Measurements from ENCODE around the gene MRPS6.

Gene MRPS6

DNA sequence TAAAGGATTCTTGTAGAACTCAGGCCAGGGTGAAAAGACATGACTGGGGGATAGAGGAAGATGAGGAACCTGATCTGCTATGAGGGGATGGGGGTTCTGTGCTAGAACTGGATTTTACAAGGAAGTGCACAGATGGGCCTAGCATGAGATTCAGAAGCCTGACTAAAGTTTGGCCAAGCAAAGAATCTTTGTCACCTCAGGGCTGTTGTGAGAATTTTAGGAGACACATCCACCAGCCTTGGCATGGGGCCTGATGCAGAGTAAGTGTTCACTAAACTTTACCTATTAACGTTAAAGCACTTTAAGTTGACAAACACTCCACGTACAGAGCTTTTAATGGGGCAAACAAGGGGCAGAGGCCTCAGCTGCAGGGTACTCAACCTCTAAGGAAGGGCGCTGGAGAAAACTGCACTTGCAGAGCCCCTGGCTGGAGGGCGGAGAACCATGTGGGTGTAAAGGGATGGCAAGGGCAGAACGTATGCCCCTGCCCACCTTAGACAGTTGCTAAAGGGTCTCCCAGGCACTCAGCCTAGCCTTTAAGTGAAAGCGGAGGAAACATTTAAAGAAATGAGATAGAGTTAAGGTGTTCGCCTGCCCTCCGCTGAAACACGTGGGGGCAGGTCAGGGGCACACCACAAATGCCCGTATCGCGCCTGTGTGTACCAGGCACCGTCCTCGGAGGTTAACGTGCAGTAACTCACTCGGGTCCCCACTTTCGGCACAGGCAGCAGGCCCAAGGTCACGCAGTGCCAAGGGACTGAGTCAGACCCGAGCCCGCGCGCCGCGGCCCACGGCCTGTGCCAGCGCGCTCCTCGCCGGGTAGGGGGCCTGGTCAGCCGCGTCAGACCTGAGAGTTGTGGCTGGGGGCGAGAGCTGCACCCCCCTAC is 990 bp upstream of the MRPS6 start:
- no peak for DNase-seq

DNA sequence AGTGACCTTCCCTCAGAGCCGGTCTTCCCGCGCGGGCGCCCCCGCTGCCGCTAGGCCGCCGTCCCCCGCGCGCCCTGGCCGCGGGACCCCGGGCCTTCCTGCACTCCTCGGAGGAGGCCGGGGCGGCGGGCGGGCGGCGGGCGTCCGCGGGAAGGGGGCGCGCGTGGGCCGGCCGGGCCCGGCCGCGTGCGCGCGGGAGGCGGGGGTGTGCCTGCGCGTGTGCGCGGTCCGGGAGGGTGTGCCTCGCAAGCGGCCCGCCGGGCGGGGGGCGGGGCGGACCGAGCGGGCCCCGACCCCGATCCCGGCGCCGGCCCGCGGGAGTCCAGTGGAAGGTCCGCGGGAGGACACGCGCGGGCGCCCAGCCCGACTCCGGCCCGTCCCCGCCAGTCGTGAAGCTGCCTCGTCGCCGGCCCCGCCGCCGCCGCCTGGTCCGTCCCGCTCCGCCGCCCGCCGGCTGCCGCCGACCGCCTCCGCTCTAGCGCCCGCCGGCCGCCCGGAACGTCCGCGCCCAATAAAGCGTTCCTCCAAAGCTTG is 438 bp downstream of the MRPS6 start:
- no peak for DNase-seq

DNA sequence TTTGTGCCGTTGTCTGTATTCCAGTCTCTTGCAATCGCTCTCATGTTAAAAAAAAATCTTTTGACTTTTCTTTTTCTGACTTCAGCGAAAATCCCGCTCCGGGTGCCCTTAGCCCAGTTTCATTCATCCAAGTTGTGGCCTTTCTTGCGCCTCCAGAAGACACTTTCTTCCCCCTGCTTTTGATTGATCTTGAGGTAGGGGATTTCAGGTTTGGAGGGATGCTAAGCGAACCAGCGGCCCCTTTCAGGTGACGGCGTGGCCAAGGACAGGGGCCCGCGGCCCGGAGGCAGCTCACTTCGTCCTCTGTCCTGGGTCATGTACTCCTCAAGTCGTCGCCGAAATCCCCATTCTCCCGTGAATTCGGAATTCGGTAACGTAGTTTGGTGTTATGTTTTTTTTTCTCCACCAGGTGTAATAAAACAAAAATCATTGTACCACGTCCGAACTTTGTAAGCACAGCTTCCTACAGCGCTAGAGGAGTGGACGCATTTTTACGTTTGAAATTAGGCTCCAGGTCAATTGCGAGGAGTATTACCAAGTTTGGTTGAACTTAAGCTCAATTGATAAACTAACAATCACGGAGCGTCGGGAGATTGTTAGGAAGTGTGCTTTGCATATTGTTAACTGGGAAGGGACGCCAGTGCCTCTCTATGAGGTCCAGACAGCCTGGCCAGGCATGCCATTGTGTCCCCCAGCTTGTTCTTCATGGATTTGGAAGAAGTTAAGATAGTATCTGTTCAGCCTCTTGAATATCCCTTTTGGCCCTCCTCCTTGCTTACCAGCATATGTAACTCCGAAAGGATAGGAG is 1.1 kb downstream of the MRPS6 start:
- no peak for DNase-seq

DNA sequence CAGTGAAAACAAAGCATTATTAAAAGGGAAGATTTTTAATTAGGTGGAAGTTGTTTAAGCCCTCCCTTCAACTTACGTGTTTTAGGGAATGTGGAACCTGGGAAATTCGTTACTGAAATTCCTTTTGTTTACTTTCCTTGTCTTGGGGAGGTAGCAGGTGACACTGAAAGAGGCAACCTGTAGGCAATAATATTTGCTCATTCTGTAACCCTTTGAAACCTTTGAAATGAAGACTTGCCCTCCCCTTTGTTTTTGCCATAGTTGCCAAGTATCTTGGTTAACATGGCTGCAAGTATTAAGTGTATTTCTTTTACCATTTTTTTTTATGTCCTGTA is 1.7 kb downstream of the MRPS6 start:
- no peak for DNase-seq

DNA sequence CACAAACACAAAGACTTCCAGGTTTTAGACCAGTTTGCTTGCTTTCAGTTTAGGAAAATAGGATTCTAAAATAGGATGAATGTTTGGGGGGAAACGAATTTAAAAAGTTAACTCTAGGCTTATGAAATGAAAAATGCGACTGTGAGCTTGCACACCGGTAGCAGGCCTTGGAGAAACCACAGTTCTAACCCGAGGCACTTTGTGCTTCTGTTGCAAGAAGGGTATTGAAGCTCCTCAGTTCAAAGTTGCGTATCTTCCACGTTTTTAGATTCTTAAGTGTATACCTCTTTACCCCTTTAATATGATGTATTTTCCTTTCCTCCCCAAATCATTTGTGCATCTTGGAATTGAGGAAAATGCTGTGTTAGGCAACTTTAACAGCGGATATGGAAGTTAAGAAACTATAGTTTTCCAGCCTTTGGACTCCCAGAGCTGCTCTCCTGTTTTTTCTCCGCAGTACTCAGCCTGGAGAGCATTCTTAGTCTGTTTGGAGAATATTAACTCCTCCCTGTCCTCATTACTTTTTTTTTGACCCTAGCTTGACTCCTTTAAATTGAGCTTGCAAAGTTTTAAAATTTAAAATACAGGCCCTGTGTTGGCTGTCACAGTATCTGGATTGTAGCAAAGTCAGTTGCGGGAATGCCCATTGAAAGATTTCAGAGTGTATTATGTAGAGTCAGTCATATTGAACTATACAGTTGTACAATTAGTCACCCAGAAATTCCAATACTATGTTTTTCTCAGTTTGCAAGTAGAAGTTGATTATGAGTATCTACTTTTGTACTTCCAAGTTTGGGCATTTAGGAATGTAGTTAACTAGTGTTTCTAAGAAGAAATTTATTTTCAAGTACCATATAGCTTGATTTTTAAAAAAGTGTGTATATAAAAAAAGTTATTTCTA is 2.6 kb downstream of the MRPS6 start:
- DNase-seq = no peak

DNA sequence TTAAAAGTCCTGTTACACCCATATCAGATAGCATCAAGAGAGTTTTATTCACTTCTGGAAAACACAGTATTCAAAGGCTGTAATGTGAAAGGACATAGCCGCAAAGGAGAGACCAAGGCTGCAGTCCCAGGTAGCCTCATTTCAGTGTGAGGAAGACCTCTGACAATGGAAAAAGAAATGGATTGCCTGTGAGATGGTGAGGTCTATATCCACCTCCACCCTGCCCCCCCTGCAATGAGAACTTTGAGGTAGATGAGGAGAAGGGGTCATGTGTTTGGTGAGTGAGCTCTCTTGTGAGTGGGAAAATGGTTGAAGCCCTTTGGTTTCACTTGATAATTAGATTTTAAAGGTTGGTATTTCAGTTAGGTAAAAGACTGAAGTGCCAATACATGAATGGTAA is 3.5 kb downstream of the MRPS6 start:
- DNase-seq = no peak

DNA sequence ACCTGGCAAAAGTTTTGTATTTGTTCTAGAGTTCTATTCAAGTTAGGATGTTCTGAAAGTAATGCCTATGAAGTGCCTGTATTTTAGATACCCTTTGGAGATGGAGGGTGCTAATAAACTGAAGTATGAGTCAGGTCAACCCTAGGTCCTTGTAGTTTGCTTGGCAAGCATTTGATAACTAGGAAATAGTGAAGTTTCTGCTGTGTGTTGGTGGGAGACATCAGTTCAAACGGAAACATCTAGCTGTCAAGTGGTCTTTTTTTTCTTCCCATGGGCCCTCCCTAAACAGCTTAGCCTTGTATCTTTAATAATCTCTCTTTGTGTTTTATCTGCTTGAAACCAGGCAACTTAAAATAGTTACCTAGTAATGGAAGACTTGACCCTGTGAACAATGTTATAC is 4.5 kb downstream of the MRPS6 start:
- DNase-seq = no peak

DNA sequence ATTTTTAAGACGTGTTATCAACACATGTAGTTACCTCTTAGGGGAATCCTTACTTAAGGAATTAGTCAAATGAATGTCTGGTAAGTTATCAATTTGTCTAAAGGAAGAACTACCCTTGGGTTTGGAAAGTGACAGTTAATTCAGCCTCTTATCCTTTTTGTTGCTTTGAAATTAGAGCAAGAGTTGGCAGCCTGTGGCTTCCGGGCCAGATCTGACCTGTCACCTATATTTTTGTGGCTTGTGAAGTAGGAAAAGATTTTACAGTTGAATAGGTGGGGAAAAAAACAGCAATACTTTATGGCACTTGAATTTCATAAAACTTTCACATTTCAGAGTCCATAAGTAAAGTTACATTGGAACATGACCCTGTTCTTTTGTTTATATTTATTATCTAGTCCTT is 5.5 kb downstream of the MRPS6 start:
- peak; percentile 48 for DNase-seq

DNA sequence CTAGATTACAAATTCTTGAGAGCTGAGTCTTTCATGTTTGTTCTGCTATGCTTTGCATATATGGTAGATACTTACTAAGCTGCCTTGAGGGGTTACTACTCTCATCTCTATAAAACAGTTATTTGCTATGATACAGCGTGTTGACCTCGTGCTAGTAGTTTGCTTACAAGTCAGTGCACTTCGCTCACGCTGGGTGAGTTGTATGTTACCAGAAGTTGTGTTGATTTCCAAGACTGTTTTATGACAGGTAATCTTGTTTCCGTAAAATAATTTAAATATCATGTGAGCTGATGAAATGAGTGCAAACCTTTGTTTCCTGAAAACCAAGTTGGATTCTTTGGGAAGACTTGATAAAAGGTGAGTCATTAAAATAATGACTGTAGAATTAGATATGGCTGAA is 7.3 kb downstream of the MRPS6 start:
- DNase-seq = no peak

DNA sequence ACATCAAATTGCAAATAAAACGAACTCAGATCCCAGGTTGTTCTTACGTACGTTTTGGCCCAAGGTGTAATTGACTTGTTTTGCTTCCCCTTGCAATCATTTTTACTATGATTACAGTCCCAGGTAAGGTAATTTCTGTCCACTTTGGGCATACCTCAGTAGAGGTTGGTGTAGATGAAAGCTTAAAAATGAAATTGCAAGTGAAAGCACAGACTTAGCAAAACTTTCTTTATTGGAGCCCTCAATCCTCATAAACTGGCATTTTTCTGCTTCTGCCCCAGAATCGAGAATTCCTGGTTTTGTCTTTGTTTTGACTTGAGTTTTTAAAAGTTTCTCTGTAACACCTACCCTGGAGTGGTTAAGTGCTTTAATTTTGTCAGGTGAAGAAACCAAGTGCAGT is 9.4 kb downstream of the MRPS6 start:
- DNase-seq = no peak

DNA sequence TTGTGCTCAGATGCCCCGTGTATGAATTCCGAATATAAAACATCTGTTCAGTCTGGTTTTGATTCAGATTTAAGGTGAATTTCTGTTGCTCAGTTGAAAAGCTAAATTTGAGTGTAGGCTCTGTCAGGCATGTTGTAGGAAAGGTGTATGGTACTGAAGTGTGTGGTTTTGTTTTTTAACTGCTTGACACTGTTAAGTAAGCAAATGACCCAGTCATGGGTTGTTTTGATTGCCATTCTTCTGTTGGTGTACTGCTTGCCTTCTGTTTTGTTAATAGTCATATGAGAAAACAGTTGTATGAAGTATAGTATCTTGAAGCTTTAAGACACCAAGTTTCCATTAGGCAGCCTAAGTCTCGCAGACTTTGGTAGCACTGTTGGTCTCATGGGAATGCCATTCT is 10.0 kb downstream of the MRPS6 start:
- DNase-seq = no peak

DNA sequence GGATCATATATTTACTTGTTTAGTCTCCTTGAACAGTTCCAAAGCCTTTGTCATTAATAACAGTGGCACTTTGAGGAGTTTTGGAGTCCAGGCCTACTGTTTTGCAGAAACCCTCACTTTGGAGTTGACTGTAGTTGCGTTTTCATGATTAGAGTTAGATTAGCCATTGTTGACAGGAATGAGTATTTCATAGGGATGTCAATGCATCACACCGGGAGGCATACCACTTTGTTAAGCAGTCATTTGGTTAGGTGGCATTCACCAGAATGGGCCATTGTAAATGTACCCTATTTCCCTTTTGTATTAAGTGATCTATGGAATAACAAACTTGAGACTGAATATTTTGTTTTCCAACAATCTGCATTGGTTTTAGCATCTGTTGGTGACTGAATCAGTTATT is 11.8 kb downstream of the MRPS6 start:
- DNase-seq = no peak

DNA sequence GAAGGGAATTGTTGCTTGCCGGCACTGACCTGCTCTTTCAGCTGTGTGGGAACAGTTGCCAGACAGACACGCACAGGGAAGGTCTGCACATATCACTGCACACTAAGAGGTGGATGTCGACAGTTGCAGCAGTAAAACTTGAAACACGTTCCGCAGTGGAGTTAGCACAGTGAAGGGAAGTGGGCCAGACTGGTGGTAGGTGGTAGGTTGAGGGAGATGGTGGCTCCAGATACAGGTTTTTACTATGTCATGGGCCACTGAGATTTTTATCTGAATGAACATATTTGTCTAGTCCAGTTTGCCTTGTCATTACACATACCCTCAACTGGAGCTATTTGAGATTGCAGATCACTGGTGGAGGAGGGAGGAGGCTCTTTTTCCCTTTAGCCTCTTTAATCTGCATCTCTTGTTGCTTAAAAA is 13.5 kb downstream of the MRPS6 start:
- no peak for DNase-seq

DNA sequence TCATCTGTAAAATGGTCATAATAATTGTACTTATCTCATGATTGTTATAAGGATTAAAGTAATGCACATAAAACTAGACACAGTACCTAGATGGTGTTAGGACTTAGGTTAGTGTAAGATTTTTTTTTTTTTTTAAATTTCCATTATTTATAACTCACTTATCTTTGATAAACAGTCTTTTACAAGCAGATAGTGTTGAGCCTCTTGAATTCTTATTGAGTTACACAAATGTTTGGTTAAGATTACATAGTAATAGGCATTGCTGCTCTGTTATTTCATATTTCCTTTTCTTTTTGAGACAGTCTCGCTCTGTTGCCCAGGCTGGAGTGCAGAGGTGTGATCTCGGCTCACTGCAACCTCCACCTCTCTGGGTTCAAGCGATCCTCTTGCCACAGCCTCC is 15.4 kb downstream of the MRPS6 start:
- no peak for DNase-seq

DNA sequence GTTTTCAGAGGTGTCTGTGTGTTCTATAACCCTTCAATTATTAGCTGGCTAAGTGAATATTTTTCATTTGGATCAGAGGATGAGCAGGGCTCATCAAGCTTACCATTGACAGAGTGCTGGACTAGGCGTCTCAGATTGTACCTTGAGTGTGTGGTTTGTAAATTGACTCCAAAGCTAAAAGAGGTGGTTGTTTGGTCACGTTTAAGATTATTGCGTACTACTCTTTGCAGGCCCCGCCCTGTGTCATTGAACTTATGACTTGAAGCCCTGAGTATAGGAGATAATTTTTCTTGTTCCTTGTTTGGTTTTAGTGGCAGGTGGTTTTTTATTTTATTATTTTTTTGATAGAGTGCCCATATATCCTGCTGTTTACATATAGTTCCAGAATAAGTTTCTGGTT is 17.7 kb downstream of the MRPS6 start:
- DNase-seq = no peak

DNA sequence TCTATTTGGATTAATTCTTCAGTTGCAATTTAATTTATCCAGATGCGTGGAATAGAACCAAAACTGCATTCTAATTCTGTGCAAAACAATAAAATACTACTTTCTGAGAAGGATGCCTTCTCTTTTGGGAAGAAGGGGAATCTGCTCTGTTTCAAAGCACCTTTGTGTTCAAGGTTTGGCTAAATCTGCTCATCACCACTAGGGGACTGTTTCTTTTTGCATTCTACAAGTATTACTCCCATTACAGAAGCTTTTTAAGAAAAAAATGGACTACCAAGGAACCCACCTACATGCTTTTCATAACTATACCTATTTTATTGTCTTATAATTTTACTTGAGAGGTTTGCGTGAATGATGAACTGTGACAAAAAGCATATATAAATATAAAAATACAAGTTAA is 18.2 kb downstream of the MRPS6 start:
- no peak for DNase-seq

DNA sequence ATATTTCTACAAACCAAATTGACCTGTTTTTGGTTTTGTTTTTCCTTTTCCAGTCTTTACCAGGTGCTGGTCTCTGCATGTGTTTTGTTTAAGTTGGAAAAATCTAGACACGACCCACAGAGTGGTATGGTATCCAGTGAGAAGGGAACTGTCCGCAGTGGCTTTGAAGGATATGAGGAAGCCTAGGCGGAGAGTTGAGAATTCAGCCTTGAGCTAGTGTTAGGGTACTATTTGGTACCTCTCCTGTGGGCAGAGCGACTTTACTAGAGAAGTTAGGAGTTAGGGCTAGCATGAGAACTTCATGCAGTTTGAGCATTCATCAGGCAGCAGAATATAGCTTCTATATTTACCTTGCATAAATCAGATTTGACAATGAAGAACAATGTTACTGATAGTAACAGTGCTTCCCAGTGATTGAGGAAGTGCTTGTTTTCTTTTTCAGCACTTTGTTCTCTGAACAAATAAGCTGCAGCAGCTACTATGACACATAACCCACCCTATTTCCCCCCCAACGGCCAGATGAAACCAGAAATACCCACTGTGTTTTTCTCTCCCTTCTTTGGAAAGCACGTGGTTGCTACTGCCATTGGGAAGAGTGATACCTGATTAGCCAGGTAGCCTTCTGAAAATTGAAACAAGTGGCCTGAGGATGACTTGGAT is 19.0 kb downstream of the MRPS6 start:
- no peak for DNase-seq

DNA sequence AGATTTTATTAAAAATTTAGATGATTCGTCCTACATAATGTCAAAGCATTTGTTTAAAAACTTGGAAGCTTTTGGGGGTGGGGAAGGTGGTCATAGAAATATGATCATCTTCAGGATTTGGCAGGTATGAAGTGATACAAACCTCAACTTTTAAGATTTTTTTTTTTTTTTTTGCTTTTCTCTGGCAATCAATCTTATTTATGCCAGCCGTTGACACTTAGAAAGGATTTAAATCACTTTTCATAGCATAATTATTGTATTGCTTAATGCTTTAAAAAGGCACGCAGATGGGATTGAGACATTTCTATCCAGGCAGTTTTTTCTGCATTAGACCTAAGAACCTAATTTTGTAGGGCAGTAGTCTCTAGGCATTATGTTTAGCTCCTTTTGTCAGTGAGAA is 19.7 kb downstream of the MRPS6 start:
- DNase-seq = no peak

DNA sequence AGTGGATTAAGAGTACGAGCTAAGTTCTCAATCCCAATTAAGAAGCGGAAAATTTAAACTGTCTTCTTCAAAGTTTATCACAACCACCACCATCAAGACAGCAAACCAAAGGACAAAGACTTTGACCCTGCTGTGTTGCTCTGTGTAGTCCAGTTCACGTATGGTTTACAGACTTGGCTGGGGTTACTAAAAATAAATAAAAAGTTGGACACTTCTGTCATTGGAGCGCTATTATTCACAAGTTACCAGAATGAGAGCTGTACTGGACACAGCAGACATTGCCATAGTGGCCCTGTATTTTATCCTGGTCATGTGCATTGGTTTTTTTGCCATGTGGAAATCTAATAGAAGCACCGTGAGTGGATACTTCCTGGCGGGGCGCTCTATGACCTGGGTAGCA is 21.6 kb downstream of the MRPS6 start:
- DNase-seq = no peak

DNA sequence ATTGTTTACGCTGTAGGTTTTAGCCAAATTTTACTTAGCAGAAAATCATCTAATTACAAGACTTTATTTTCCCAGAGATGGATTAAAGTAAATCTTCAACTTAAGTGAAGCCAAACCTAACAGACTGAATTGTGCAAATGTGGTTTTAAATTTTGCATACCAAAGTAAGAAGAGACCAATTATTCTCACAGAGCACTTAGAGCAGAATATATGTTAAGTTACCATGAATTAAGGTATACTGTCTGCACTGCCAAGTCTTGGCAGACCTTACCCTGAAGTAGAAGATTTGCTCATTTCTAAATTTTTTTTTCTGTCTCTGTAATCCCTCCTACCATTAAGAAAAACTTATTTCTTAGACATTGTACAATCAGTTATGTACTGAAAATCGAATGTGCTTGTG is 24.1 kb downstream of the MRPS6 start:
- DNase-seq = no peak

DNA sequence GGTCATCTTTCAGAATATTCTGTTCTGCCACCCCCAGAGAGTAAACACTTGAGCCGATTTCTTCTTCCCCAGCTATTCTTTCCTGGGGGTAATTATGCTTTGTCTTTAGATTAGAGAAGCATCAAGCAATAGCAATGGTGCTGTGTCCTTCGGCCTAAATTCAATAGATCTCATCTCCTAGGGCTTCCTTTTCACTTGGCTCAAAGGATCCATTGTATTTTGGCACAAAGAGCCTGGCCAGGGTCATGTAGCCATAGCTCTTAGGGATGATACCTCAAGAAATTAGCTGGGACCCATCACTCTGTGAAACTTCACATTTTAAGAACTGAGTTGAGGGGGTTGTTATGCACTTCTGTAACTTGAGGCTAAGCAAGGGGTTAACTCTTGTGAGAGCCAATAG is 27.0 kb downstream of the MRPS6 start:
- no peak for DNase-seq

DNA sequence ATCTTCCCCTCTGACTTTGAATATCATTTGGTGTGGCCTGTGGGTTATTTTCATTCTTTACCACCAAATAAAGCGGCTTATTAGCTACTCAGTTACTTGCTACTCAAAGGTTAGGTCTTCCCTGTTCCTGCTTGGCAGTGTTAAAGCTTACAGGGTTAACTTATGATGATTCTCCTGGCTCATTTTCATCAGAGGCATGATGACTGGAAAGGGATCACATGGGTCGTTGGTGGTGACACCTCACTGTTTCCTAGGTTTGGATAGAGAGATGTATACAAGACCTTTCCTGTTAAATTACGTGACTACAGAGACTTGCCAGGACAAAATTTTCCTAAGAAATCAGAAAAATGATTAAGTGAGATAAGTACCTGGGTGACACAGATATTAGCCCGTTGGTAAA is 27.4 kb downstream of the MRPS6 start:
- DNase-seq = no peak

Measured in activated CD4-positive, alpha-beta T cell treated with anti-CD3 and anti-CD28 coated beads, Interleukin-2, amount 50 U/mL, for 16 hours (primary cell).